Astrocyte (in vitro differentiated cells and primary cell): ENCODE measurements around the gene LYPD6B. TPM values are rescaled to one million over a fixed set of nuclear protein-coding genes. Genes with fewer than 3 reads are reported as not detected.

Source experiments
- DNase-seq: peaks from one replicate; pipeline ENCODE4 v3.0.0-alpha.2; 2010; ENCODE audit warnings: low read depth
- FAIRE-seq: peaks from 2 replicates; lab custom pipeline; 2011; peaks lifted over from hg19 to GRCh38; lab: Jason Lieb, UNC
- H2AFZ ChIP-seq: 2 replicates; pipeline ENCODE4 v1.6.0; 2012; ENCODE audit warnings: low read depth, low read length, inconsistent platforms
- H3K27ac ChIP-seq: 2 replicates; pipeline ENCODE4 v1.5.1; 2011; ENCODE audit warnings: low read depth, low read length, inconsistent platforms
- H3K27me3 ChIP-seq: 2 replicates; pipeline ENCODE4 v1.6.0; 2011; ENCODE audit warnings: low read length, inconsistent platforms; ENCODE audit not compliant: insufficient read depth
- H3K36me3 ChIP-seq: 2 replicates; pipeline ENCODE4 v1.5.1; 2011; ENCODE audit warnings: low read length, inconsistent platforms; ENCODE audit not compliant: insufficient read depth
- H3K4me1 ChIP-seq: 2 replicates; pipeline ENCODE4 v1.5.1; 2011; ENCODE audit warnings: low read length, inconsistent platforms; ENCODE audit not compliant: insufficient read depth
- H3K4me2 ChIP-seq: 2 replicates; pipeline ENCODE4 v1.6.0; 2012; ENCODE audit warnings: low read length, inconsistent platforms
- H3K4me3 ChIP-seq: 2 replicates; pipeline ENCODE4 v1.5.1; 2011; ENCODE audit warnings: low read depth, mild to moderate bottlenecking, low read length, inconsistent platforms; ENCODE audit not compliant: insufficient read depth
- H3K79me2 ChIP-seq: 2 replicates; pipeline ENCODE4 v1.6.0; 2012; ENCODE audit warnings: mild to moderate bottlenecking, low read length, inconsistent platforms; ENCODE audit not compliant: insufficient read depth
- H3K9ac ChIP-seq: 2 replicates; pipeline ENCODE4 v1.6.0; 2012; ENCODE audit warnings: mild to moderate bottlenecking, low read length, inconsistent platforms
- H3K9me3 ChIP-seq: 2 replicates; pipeline ENCODE4 v1.5.1; 2012; ENCODE audit warnings: low read depth, mild to moderate bottlenecking, low read length, inconsistent platforms; ENCODE audit not compliant: insufficient read depth
- H4K20me1 ChIP-seq: 2 replicates; pipeline ENCODE4 v1.6.0; 2012; ENCODE audit warnings: low read length, inconsistent platforms; ENCODE audit not compliant: insufficient read depth
- H3K27ac Mint-ChIP-seq: one replicate; pipeline ENCODE4 v1.8.0; 2021; ENCODE audit warnings: mild to moderate bottlenecking, mixed read lengths; ENCODE audit not compliant: unreplicated experiment
- H3K27me3 Mint-ChIP-seq: one replicate; pipeline ENCODE4 v1.8.0; 2021; ENCODE audit warnings: low read depth, mixed read lengths; ENCODE audit not compliant: unreplicated experiment
- H3K36me3 Mint-ChIP-seq: one replicate; pipeline ENCODE4 v1.8.0; 2021; ENCODE audit warnings: low read depth, mixed read lengths; ENCODE audit not compliant: unreplicated experiment
- H3K4me1 Mint-ChIP-seq: one replicate; pipeline ENCODE4 v1.8.0; 2021; ENCODE audit warnings: low read depth, mixed read lengths; ENCODE audit not compliant: unreplicated experiment
- H3K4me3 Mint-ChIP-seq: one replicate; pipeline ENCODE4 v1.8.0; 2021; ENCODE audit warnings: mild to moderate bottlenecking, moderate library complexity, mixed read lengths; ENCODE audit not compliant: unreplicated experiment
- H3K9me3 Mint-ChIP-seq: one replicate; pipeline ENCODE4 v1.8.0; 2021; ENCODE audit warnings: mild to moderate bottlenecking, mixed read lengths; ENCODE audit not compliant: unreplicated experiment
- EZH2 ChIP-seq: IDR thresholded peaks from 2 replicates; pipeline ENCODE4 v1.6.1; 2012; ENCODE audit warnings: mild to moderate bottlenecking, low read length, inconsistent platforms; ENCODE audit not compliant: insufficient read depth
- total RNA-seq: library from RNA; stranded (reverse); gene quantifications from 2 replicates; pipeline ENCODE4 v1.2.1, GENCODE V29; 2021
- TF ChIP-seq, protein P1 (sequence below): IDR thresholded peaks from 2 replicates; pipeline ENCODE4 v1.5.1; 2011; ENCODE audit warnings: low read depth, mild to moderate bottlenecking, inconsistent platforms, low read length, moderate library complexity; ENCODE audit not compliant: insufficient read depth

LYPD6B gene
- total RNA-seq, 1 donor from 2014 or later: 1.2 TPM

DNA sequence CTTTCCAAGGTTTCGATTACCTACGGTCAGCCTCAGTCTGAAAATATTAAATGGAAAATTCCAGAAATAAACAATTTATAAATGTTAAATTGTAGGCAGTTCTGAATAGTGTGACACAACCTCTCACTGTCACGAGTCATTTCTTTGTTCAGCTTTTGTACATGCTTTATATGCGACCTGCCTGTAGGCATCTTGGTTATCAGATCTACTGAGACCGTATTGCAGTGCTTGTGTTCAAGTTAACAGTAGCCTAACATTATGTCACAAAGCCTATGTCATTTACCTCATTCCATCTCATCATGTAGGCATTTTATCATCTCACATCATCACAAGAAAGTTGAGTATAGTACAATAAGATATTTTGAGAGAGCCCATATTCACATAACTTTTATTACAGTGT, 77.3 kb downstream of the LYPD6B start:
- TF ChIP-seq, protein P1, sequence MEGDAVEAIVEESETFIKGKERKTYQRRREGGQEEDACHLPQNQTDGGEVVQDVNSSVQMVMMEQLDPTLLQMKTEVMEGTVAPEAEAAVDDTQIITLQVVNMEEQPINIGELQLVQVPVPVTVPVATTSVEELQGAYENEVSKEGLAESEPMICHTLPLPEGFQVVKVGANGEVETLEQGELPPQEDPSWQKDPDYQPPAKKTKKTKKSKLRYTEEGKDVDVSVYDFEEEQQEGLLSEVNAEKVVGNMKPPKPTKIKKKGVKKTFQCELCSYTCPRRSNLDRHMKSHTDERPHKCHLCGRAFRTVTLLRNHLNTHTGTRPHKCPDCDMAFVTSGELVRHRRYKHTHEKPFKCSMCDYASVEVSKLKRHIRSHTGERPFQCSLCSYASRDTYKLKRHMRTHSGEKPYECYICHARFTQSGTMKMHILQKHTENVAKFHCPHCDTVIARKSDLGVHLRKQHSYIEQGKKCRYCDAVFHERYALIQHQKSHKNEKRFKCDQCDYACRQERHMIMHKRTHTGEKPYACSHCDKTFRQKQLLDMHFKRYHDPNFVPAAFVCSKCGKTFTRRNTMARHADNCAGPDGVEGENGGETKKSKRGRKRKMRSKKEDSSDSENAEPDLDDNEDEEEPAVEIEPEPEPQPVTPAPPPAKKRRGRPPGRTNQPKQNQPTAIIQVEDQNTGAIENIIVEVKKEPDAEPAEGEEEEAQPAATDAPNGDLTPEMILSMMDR: no peak
- no peak for TF ChIP-seq EZH2
- no peaks in the 10 kb centered on the region for H3K9me3 ChIP-seq
- Mint-ChIP-seq H3K4me1 (no peaks in the 10 kb centered on the region), H3K9me3 (peaks cover 2% of the 10 kb centered on the region), H3K4me3 (no peak overlapping the region), H3K27me3 (peaks cover 1% of the 10 kb centered on the region), H3K27ac (no peak overlapping the region), H3K36me3 (no peaks in the 10 kb centered on the region)
- H3K27ac ChIP-seq: no peak overlapping the region
- no peaks in the 10 kb centered on the region for H3K27me3 ChIP-seq
- no peak overlapping the region for H3K9ac ChIP-seq
- H3K36me3 ChIP-seq: no peaks in the 10 kb centered on the region
- no peaks in the 10 kb centered on the region for H3K79me2 ChIP-seq
- no peak overlapping the region for H3K4me2 ChIP-seq
- peak; percentile 26 for FAIRE-seq
- H3K4me1 ChIP-seq: no peaks in the 10 kb centered on the region
- H2AFZ ChIP-seq: no peak overlapping the region
- no peak for DNase-seq
- no peak overlapping the region for H3K4me3 ChIP-seq
- no peaks in the 10 kb centered on the region for H4K20me1 ChIP-seq

DNA sequence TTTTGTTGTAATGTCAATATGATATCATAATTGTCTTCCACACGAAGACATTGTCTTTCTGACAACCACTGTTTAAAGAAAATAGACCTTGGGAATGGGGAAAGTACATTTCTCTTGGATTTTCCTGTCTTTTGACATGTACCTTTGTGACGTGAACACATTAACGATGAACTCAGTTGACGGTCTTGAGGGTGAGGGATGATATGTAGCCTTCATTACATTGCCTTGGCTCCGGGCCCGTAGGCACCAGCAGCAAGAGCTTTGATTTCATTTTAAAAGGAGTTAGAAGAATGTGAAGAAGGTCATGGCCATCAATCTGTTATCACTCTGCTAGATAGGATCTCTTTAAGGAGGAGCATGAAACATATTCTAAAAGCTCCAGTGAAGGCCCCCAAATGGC, 80.9 kb downstream of the LYPD6B start:
- no peaks in the 10 kb centered on the region for H3K36me3 ChIP-seq
- Mint-ChIP-seq H3K27me3 (peaks cover 5% of the 10 kb centered on the region), H3K27ac (no peak overlapping the region), H3K4me1 (peaks cover 5% of the 10 kb centered on the region), H3K36me3 (no peaks in the 10 kb centered on the region), H3K9me3 (no peaks in the 10 kb centered on the region), H3K4me3 (no peak overlapping the region)
- FAIRE-seq (no peak), DNase-seq (no peak)
- no peaks in the 10 kb centered on the region for H3K27me3 ChIP-seq
- H3K4me3 ChIP-seq: no peak overlapping the region
- no peaks in the 10 kb centered on the region for H4K20me1 ChIP-seq
- H3K4me1 ChIP-seq: no peaks in the 10 kb centered on the region
- H3K79me2 ChIP-seq: no peaks in the 10 kb centered on the region
- no peak for TF ChIP-seq EZH2
- TF ChIP-seq, protein P1: no peak
- H3K4me2 ChIP-seq: no peak overlapping the region
- no peak overlapping the region for H3K27ac ChIP-seq
- no peak overlapping the region for H2AFZ ChIP-seq
- no peaks in the 10 kb centered on the region for H3K9me3 ChIP-seq
- no peak overlapping the region for H3K9ac ChIP-seq

DNA sequence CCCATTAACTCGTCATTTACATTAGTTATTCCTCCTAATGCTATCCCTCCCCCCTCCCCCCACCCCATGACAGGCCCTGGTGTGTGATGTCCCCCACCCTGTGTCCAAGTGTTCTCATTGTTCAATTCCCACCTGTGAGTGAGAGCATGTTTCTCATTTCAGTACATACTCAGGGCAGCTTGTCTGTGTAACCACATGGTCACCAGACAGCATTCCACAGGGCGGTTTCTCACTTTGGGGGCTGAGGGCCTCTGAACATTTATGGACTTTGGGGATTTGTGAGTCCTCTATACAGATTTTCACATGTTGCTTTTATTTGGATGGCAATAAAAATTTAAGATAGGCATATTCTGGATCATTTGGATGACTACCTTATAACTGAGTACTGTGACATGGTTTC, 84.0 kb downstream of the LYPD6B start:
- no peak overlapping the region for H3K27ac ChIP-seq
- Mint-ChIP-seq H3K36me3 (no peaks in the 10 kb centered on the region), H3K4me3 (no peak overlapping the region), H3K27me3 (peaks cover 9% of the 10 kb centered on the region), H3K27ac (no peak overlapping the region), H3K4me1 (peaks cover 5% of the 10 kb centered on the region), H3K9me3 (no peaks in the 10 kb centered on the region)
- no peaks in the 10 kb centered on the region for H3K36me3 ChIP-seq
- H3K9ac ChIP-seq: no peak overlapping the region
- no peaks in the 10 kb centered on the region for H3K27me3 ChIP-seq
- no peaks in the 10 kb centered on the region for H3K4me1 ChIP-seq
- no peak overlapping the region for H2AFZ ChIP-seq
- H3K4me2 ChIP-seq: no peak overlapping the region
- DNase-seq: no peak
- no peaks in the 10 kb centered on the region for H4K20me1 ChIP-seq
- no peaks in the 10 kb centered on the region for H3K79me2 ChIP-seq
- no peaks in the 10 kb centered on the region for H3K9me3 ChIP-seq
- no peak overlapping the region for H3K4me3 ChIP-seq
- TF ChIP-seq, protein P1: no peak
- TF ChIP-seq EZH2: no peak
- no peak for FAIRE-seq
